H1 (cell line): ENCODE results near the gene PPP1R3E. TPM values are rescaled to one million over a fixed set of nuclear protein-coding genes. Genes with fewer than 3 reads are reported as not detected.

Experiments used
- CTCF ChIA-PET: fragments of 300-600 bp; sonication (Branson Sonifier 250); formaldehyde crosslinking; loops from one replicate; lab custom pipeline; 2021; ENCODE audit not compliant: partially characterized antibody; lab: Charles Lee
- POLR2A ChIA-PET: fragments of 300-600 bp; sonication (Branson Sonifier 250); formaldehyde crosslinking; loops from one replicate; lab custom pipeline; 2021; ENCODE audit warnings: inconsistent platforms; ENCODE audit not compliant: partially characterized antibody; lab: Charles Lee
- DNase-seq, 2 experiments: peaks; one replicate each; pipeline versions ENCODE4 v3.0.0 to v3.0.0-alpha.2; 2010 to 2022; ENCODE audit warnings: low spot score in 2 of 2, low read depth in 1 of 2, mixed read lengths in 1 of 2
- FAIRE-seq: peaks from 2 replicates; lab custom pipeline; 2011; peaks lifted over from hg19 to GRCh38; lab: Jason Lieb, UNC
- H2AFZ ChIP-seq: 2 replicates; pipeline ENCODE4 v1.8.1; 2012; ENCODE audit warnings: low read length, inconsistent platforms
- H2AK5ac ChIP-seq: 2 replicates; pipeline ENCODE4 v1.6.1; 2013; ENCODE audit warnings: low read depth, low read length
- H2BK120ac ChIP-seq: replicated peaks from 2 replicates; pipeline ENCODE3; 2013; ENCODE audit warnings: low read depth, low read length, inconsistent platforms
- H2BK12ac ChIP-seq: 2 replicates; pipeline ENCODE4 v1.6.1; 2013; ENCODE audit warnings: low read depth, low read length
- H2BK15ac ChIP-seq: 2 replicates; pipeline ENCODE4 v1.6.1; 2013; ENCODE audit warnings: low read length
- H2BK20ac ChIP-seq: 2 replicates; pipeline ENCODE4 v1.6.1; 2013; ENCODE audit warnings: low read length
- H2BK5ac ChIP-seq: 2 replicates; pipeline ENCODE4 v1.6.1; 2013; ENCODE audit warnings: low read depth, low read length
- H3K14ac ChIP-seq: 2 replicates; pipeline ENCODE4 v1.6.1; 2013; ENCODE audit warnings: inconsistent platforms; ENCODE audit not compliant: insufficient read length
- H3K18ac ChIP-seq: 2 replicates; pipeline ENCODE4 v1.6.1; 2013; ENCODE audit warnings: low read length; ENCODE audit errors: extremely low read depth
- H3K23ac ChIP-seq: 2 replicates; pipeline ENCODE4 v1.6.1; 2013; ENCODE audit warnings: inconsistent platforms; ENCODE audit not compliant: insufficient read length
- H3K23me2 ChIP-seq: 2 replicates; pipeline ENCODE4 v1.6.1; 2013; ENCODE audit warnings: low read depth, low read length
- H3K27ac ChIP-seq: 2 replicates; pipeline ENCODE4 v1.6.1; 2011; ENCODE audit warnings: low read depth, low read length, inconsistent platforms
- H3K27me3 ChIP-seq, 4 experiments: replicated peaks in 1 of 4; 1 replicate in 1 of 4; 2 replicates in 3 of 4; pipeline versions ENCODE4 v1.6.1 to v1.8.1; 2011 to 2013; ENCODE audit warnings: low read length in 3 of 4, mild to moderate bottlenecking in 3 of 4, inconsistent platforms in 2 of 4, mixed read lengths in 2 of 4, moderate library complexity in 1 of 4; ENCODE audit not compliant: control insufficient read depth in 3 of 4, insufficient read depth in 3 of 4; ENCODE audit errors: extremely low read depth in 1 of 4
- H3K36me3 ChIP-seq, 4 experiments: 2 replicates each; pipeline versions ENCODE4 v1.6.1 to v1.8.1; 2011 to 2013; ENCODE audit warnings: mild to moderate bottlenecking in 4 of 4, low read length in 3 of 4, moderate library complexity in 2 of 4, control low read depth in 1 of 4, inconsistent platforms in 1 of 4; ENCODE audit not compliant: insufficient read depth in 4 of 4, control insufficient read depth in 2 of 4
- H3K4ac ChIP-seq: replicated peaks from 2 replicates; pipeline ENCODE3; 2013; ENCODE audit warnings: low read length, low read depth, mixed read lengths, inconsistent platforms; ENCODE audit not compliant: insufficient read length
- H3K4me1 ChIP-seq, 4 experiments: replicated peaks in 1 of 4; 1 replicate in 1 of 4; 2 replicates in 3 of 4; pipeline versions ENCODE4 v1.6.1 to v1.8.1; 2011 to 2013; ENCODE audit warnings: low read length in 3 of 4, inconsistent platforms in 2 of 4, mixed read lengths in 1 of 4; ENCODE audit not compliant: insufficient read depth in 4 of 4, control insufficient read depth in 3 of 4
- H3K4me2 ChIP-seq, 2 experiments: 2 replicates each; pipeline versions ENCODE4 v1.6.1 to v1.8.1; 2011 to 2013; ENCODE audit warnings: low read depth in 2 of 2, low read length in 2 of 2, control low read depth in 1 of 2, inconsistent platforms in 1 of 2, mild to moderate bottlenecking in 1 of 2; ENCODE audit not compliant: insufficient read depth in 1 of 2
- H3K4me3 ChIP-seq, 4 experiments: fragments of 200-600, 300-600 bp in 1 of 4; sonication (generic), shearing (Covaris generic), sonication (Bioruptor Twin) in 1 of 4; 2 replicates each; pipeline versions ENCODE4 v1.5.1 to v1.8.1; 2011 to 2016; ENCODE audit warnings: low read length in 4 of 4, low read depth in 3 of 4, control low read depth in 2 of 4, inconsistent platforms in 2 of 4, mild to moderate bottlenecking in 2 of 4, mixed read lengths in 1 of 4, moderate library complexity in 1 of 4; ENCODE audit not compliant: insufficient read depth in 2 of 4; ENCODE audit errors: extremely low read depth in 1 of 4
- H3K56ac ChIP-seq: replicated peaks from 2 replicates; pipeline ENCODE3; 2013; ENCODE audit warnings: low read depth, mild to moderate bottlenecking, mixed read lengths, low read length, inconsistent platforms; ENCODE audit not compliant: insufficient read length
- H3K79me1 ChIP-seq: 2 replicates; pipeline ENCODE4 v1.6.1; 2013; ENCODE audit warnings: low read depth, low read length, control low read depth
- H3K79me2 ChIP-seq, 2 experiments: 2 replicates each; pipeline versions ENCODE4 v1.6.1 to v1.8.1; 2012 to 2013; ENCODE audit warnings: low read length in 2 of 2, mild to moderate bottlenecking in 2 of 2, inconsistent platforms in 1 of 2; ENCODE audit not compliant: insufficient read depth in 2 of 2, control insufficient read depth in 1 of 2
- H3K9ac ChIP-seq, 4 experiments: replicated peaks in 1 of 4; 1 replicate in 1 of 4; 2 replicates in 3 of 4; pipeline versions ENCODE4 v1.6.1 to v1.8.1; 2011 to 2013; ENCODE audit warnings: low read depth in 3 of 4, low read length in 3 of 4, control low read depth in 2 of 4, mild to moderate bottlenecking in 2 of 4, moderate library complexity in 2 of 4, inconsistent platforms in 1 of 4; ENCODE audit errors: extremely low read depth in 1 of 4
- H3K9me3 ChIP-seq, 2 experiments: 2 replicates each; pipeline versions ENCODE4 v1.6.1 to v1.8.1; 2012 to 2013; ENCODE audit warnings: mild to moderate bottlenecking in 2 of 2, moderate library complexity in 2 of 2, control low read depth in 1 of 2, inconsistent platforms in 1 of 2, low read depth in 1 of 2, low read length in 1 of 2, mixed read lengths in 1 of 2; ENCODE audit not compliant: insufficient read depth in 2 of 2
- H4K20me1 ChIP-seq, 2 experiments: replicated peaks in 1 of 2; 2 replicates each; pipeline versions ENCODE3 to v1.8.1; 2011 to 2013; ENCODE audit warnings: inconsistent platforms in 2 of 2, low read length in 2 of 2, mild to moderate bottlenecking in 1 of 2; ENCODE audit not compliant: insufficient read depth in 2 of 2, control insufficient read depth in 1 of 2
- H4K5ac ChIP-seq: 2 replicates; pipeline ENCODE4 v1.6.1; 2013; ENCODE audit warnings: low read length, low read depth, mixed read lengths, inconsistent platforms; ENCODE audit not compliant: insufficient read length
- H4K8ac ChIP-seq: 2 replicates; pipeline ENCODE4 v1.8.0; 2013; ENCODE audit warnings: mild to moderate bottlenecking, moderate library complexity, low read length, inconsistent platforms; ENCODE audit not compliant: insufficient read depth; ENCODE audit errors: extremely low read depth
- H4K91ac ChIP-seq: replicated peaks from 2 replicates; pipeline ENCODE3; 2013; ENCODE audit warnings: low read length, mixed read lengths, inconsistent platforms; ENCODE audit not compliant: insufficient read length
- ASH2L ChIP-seq: fragments of 200-600, 300-600 bp; sonication (generic); IDR thresholded peaks from one replicate; pipeline ENCODE4 v1.7.1; 2017; ENCODE audit warnings: low read length
- CREB1 ChIP-seq: IDR thresholded peaks from 2 replicates; pipeline ENCODE4 v1.6.1; 2012; ENCODE audit warnings: inconsistent platforms
- HDAC2 ChIP-seq, 2 experiments: fragments of 300-600 bp in 1 of 2; sonication (generic) in 1 of 2; IDR thresholded peaks; 2 replicates each; pipeline ENCODE4 v1.6.1; 2011 to 2012; ENCODE audit warnings: low read depth in 2 of 2, low read length in 2 of 2, mild to moderate bottlenecking in 2 of 2, moderate library complexity in 2 of 2, borderline replicate concordance in 1 of 2, inconsistent platforms in 1 of 2
- KDM1A ChIP-seq: fragments of 200-600, 300-600 bp; sonication (generic); IDR thresholded peaks from 2 replicates; pipeline ENCODE4 v1.7.1; 2016; ENCODE audit warnings: mild to moderate bottlenecking, low read length, borderline replicate concordance
- MAX ChIP-seq: IDR thresholded peaks from 2 replicates; pipeline ENCODE4 v1.6.1; 2012; ENCODE audit warnings: inconsistent platforms
- SIN3A ChIP-seq, 2 experiments: IDR thresholded peaks in 1 of 2; conservative IDR thresholded peaks in 1 of 2; 2 replicates each; pipeline ENCODE4 v1.6.1; 2011 to 2012; ENCODE audit warnings: low read length in 2 of 2, improper control_type of control experiment in 1 of 2, low read depth in 1 of 2, mild to moderate bottlenecking in 1 of 2
- WGBS, 2 experiments: shearing (Covaris generic) in 1 of 2; methylation state at CpG; one replicate each; pipeline versions ENCODE4 v1.1.6 to v1.1.7; 2013 to 2015; ENCODE audit warnings: low lambda C conversion rate in 2 of 2, mixed read lengths in 2 of 2, inconsistent platforms in 1 of 2, low coverage in 1 of 2, missing lambda C conversion rate in 1 of 2; ENCODE audit not compliant: insufficient replicate concordance in 2 of 2, insufficient coverage in 1 of 2, insufficient read length in 1 of 2; ENCODE audit errors: extremely low coverage in 1 of 2, missing lambda C conversion rate in 1 of 2; 5-methylcytosine and 5-hydroxymethylcytosine counted together
- polyA plus RNA-seq, 7 experiments: library from polyadenylated mRNA; depleted of rRNA in 3 of 7; stranded (reverse) in 5 of 7; unstranded in 2 of 7; fragments of >200 nt in 5 of 7; fragments of 200-250 nt in 2 of 7; gene quantifications; 1 replicate in 5 of 7; 2 replicates in 1 of 7; 4 replicates in 1 of 7; pipeline versions ENCODE4 v1.2.1 to v1.2.3, GENCODE V29; 2011 to 2013; ENCODE audit warnings: missing spikeins in 2 of 7, mixed read lengths in 2 of 7
- total RNA-seq: library from RNA; stranded (reverse); fragmentation: NEBNext Ultra II Directional; extraction: Animal tissue kit (Norgen Biotek cat#: 25700); gene quantifications from 2 replicates; pipeline ENCODE4 v1.2.1, GENCODE V29; 2021

PPP1R3E gene
- total and polyA plus RNA-seq, 2 of the 8 experiments (the other 6 are each of a cell fraction or from before 2014, with no cell fraction given) = 4.4 to 4.7 TPM

GRCh38 chr14:23286020-23286901, 16.4 kb downstream of the PPP1R3E start, which contains the start of gene HOMEZ:
Gene HOMEZ, minus strand, starts transcription at chr14:23286132. Its CDS starts 180 bp downstream, at chr14:23285952.
- ChIA-PET CTCF (interaction anchor here (0.5 to 4.0 kb wide), 6 partner anchors 8 to 217 kb away, joined by 3 to 21 read pairs (median 5); no protein-coding TSS in a partner anchor), POLR2A (interaction anchor here (0.5 to 2.3 kb wide), 10 partner anchors 9 to 167 kb away, joined by 3 to 11 read pairs (median 5); partner anchors contain the start of genes BCL2L2, EFS, PABPN1 and PPP1R3E)
- no peak within 1 kb of the TSS for H2BK20ac ChIP-seq
- H3K4me1 ChIP-seq = no peaks in the 10 kb centered on the region
- H3K27me3 ChIP-seq = peaks cover 9 to 32% (median 28%) of the 10 kb centered on the region in 4 experiments
- no peak within 1 kb of the TSS for H2BK12ac ChIP-seq
- DNase-seq (peak; percentile 89 to 96), FAIRE-seq (peak; percentile 39)
- H3K4me3 ChIP-seq = peak within 1 kb of the TSS; percentile 69 to 98 (median 78)
- H2BK5ac ChIP-seq = peak within 1 kb of the TSS; percentile 55; the same call in 1 of the 2 replicates
- peak within 1 kb of the TSS; percentile 72 to 78 for H3K4me2 ChIP-seq
- H2AFZ ChIP-seq = 0 out of 2 replicates have a peak within 1 kb of the TSS, but pooled peaks have one; percentile 24
- no peak within 1 kb of the TSS for H3K14ac ChIP-seq
- H3K4ac ChIP-seq = no peak within 1 kb of the TSS
- H2AK5ac ChIP-seq = no peak within 1 kb of the TSS
- H2BK15ac ChIP-seq = no peak within 1 kb of the TSS
- peak within 1 kb of the TSS; percentile 70 for H4K91ac ChIP-seq
- H3K56ac ChIP-seq = no peak within 1 kb of the TSS
- H3K23me2 ChIP-seq = peaks cover 7% of the 10 kb centered on the region; the same call in 1 of the 2 replicates
- 3% methylated on average over 34 of the region's 53 CpGs; no CpG with 5 or more reads in 1 of the 2 experiments for WGBS, 2 experiments
- H3K36me3 ChIP-seq = no peaks in the 10 kb centered on the region
- H2BK120ac ChIP-seq = no peak within 1 kb of the TSS
- peaks cover 2 to 6% of the 10 kb centered on the region in 2 experiments for H4K20me1 ChIP-seq
- no peaks in the 10 kb centered on the region for H3K79me1 ChIP-seq
- peak within 1 kb of the TSS; percentile 94 for H4K8ac ChIP-seq
- peak within 1 kb of the TSS; percentile 26; the same call in 1 of the 2 replicates for H3K18ac ChIP-seq
- peaks cover 0 to 5% of the 10 kb centered on the region in 2 experiments; a peak in 1 of 4 replicates for H3K79me2 ChIP-seq
- no peak within 1 kb of the TSS for H3K23ac ChIP-seq
- H4K5ac ChIP-seq = peak within 1 kb of the TSS; percentile 45
- H3K27ac ChIP-seq = no peak within 1 kb of the TSS
- no peaks in the 10 kb centered on the region for H3K9me3 ChIP-seq
- peak within 1 kb of the TSS; percentile 62 to 73 (median 65) for H3K9ac ChIP-seq
- TF ChIP-seq SIN3A (conservative IDR thresholded peaks at IDR 0.05 in 1 of 2, IDR thresholded peaks at IDR 0.05 in 1 of 2; ENCODE audit: low read depth in 1 of 2, low read length in 2 of 2) = 0 out of 4 replicates have a peak, but pooled peaks have one; percentile 36 to 63
- TF ChIP-seq MAX = peak; percentile 26
- TF ChIP-seq HDAC2 (IDR thresholded peaks at IDR 0.05; ENCODE audit: borderline replicate concordance in 1 of 2, low read depth in 2 of 2, low read length in 2 of 2) = peak in 1 of 2 experiments; percentile 89; a peak in 1 of 4 replicates
- peak; percentile 57; the same call in 1 of the 2 replicates for TF ChIP-seq CREB1
- TF ChIP-seq ASH2L = peak; percentile 50
- TF ChIP-seq KDM1A = no peak
